OCI-LY3 (cell line): ENCODE measurements around the gene NHLRC2.

Source experiments
- H2AFZ ChIP-seq: fragments of 200-600, 300-600 bp; shearing (Covaris generic); 2 replicates; pipeline ENCODE4 v1.6.0; 2014; ENCODE audit warnings: antibody characterized with exemption, low read depth, low read length
- H3K27ac ChIP-seq: fragments of 200-600, 300-600 bp; sonication (generic); 2 replicates; pipeline ENCODE4 v1.5.1; 2014; ENCODE audit warnings: mild to moderate bottlenecking, low read length, moderate library complexity, mixed read lengths
- H3K27me3 ChIP-seq: fragments of 200-600, 300-600 bp; sonication (generic); 2 replicates; pipeline ENCODE4 v1.6.1; 2014; ENCODE audit warnings: low read depth, low read length, mixed read lengths
- H3K36me3 ChIP-seq: fragments of 200-600, 300-600 bp; sonication (generic); replicated peaks from 2 replicates; pipeline ENCODE3; 2014; ENCODE audit warnings: low read depth, low read length, mixed read lengths
- H3K4me1 ChIP-seq: fragments of 300-600, 200-600 bp; sonication (generic); 2 replicates; pipeline ENCODE4 v1.6.1; 2014; ENCODE audit warnings: low read length, mixed read lengths
- H3K4me2 ChIP-seq: fragments of 200-600, 300-600 bp; sonication (generic); 2 replicates; pipeline ENCODE4 v1.6.1; 2014; ENCODE audit warnings: low read length, mixed read lengths
- H3K4me3 ChIP-seq: fragments of 300-600, 200-600 bp; sonication (generic); 2 replicates; pipeline ENCODE4 v1.5.1; 2014; ENCODE audit warnings: antibody characterized with exemption, mild to moderate bottlenecking, low read length, moderate library complexity
- H3K79me2 ChIP-seq: fragments of 300-600, 200-600 bp; shearing (Covaris generic); 2 replicates; pipeline ENCODE4 v1.6.1; 2014; ENCODE audit warnings: mild to moderate bottlenecking, low read length, mixed read lengths
- H3K9ac ChIP-seq: fragments of 300-600, 200-600 bp; shearing (Covaris generic); 2 replicates; pipeline ENCODE4 v1.6.0; 2014; ENCODE audit warnings: mild to moderate bottlenecking, low read length, moderate library complexity
- H3K9me3 ChIP-seq: fragments of 200-600, 300-600 bp; shearing (Covaris generic); 2 replicates; pipeline ENCODE4 v1.6.1; 2014; ENCODE audit warnings: low read length, mixed read lengths; ENCODE audit not compliant: insufficient read depth
- H4K20me1 ChIP-seq: fragments of 200-600, 300-600 bp; sonication (generic); 2 replicates; pipeline ENCODE4 v1.6.1; 2016; ENCODE audit warnings: low read length, mixed read lengths; ENCODE audit not compliant: insufficient read depth
- EZH2phosphoT487 ChIP-seq: fragments of 200-600 bp; shearing (Covaris generic); IDR thresholded peaks from 2 replicates; pipeline ENCODE4 v1.6.1; 2018; ENCODE audit warnings: antibody characterized with exemption, mixed run types, low read depth
- TF ChIP-seq, protein P1 (sequence below): fragments of 200-600, 300-600 bp; sonication (generic); IDR thresholded peaks from 2 replicates; pipeline ENCODE4 v1.5.1; 2014; ENCODE audit warnings: antibody characterized with exemption, low read length, low read depth

Gene NHLRC2

DNA sequence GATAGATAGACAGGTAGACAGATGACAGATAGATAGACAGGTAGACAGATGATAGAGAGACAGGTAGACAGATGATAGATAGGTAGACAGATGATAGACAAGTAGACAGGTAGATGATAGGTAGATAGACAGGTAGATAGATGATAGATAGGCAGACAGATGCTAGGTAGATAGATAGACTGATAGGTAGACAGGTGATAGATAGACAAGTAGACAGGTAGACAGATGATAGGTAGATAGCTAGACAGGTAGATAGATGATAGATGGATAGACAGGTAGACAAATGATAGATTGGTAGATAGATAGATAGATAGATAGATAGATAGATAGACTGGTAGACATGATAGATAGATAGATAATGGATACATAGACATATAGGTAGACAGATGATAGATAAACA lies 95.8 kb downstream of the NHLRC2 start:
- Histone ChIP-seq H4K20me1 (no peaks in the 10 kb centered on the region), H3K27me3 (no peaks in the 10 kb centered on the region), H3K4me3 (no peak overlapping the region), H3K79me2 (no peaks in the 10 kb centered on the region), H3K27ac (no peak overlapping the region), H3K4me1 (peaks cover 9% of the 10 kb centered on the region), H3K9ac (no peak overlapping the region), H2AFZ (no peak overlapping the region), H3K9me3 (no peaks in the 10 kb centered on the region), H3K36me3 (peaks cover 8% of the 10 kb centered on the region), H3K4me2 (no peak overlapping the region)
- TF ChIP-seq EZH2phosphoT487, result no peak

DNA sequence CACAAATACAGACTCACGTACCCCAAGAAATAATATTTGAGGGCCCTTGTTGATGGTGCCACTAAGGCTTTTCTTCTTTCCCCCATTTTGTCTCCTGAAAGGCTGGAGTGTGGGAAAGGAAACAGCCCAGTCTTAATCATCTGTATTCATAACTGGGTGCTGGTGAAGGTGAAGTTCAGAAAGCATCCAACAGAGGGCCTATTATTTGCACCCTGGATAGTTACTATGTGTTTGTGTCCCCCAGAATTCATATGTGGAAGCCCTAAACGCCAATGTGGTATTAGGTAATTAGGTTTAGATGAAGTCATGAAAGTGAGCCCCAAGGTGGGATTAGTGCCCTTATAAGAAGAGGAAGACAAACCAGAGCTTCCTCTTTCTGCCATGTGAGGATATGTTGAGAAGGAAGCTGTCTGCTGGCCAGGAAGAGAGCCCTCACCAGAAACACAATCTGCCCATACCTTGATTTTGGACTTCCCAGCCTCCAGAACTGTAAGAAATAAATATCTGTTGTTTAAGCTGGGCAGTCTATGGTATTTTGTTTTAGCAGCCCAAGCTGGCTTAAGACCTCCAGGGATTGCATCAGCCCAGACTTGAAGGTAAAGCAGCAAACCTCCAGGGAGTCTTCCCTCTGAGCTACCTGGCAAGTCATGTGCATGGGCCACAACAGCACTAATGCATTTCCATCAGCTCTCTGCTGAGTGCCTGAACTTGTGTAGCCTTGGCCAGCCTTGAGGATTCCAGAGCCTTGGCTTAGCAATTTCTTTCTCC lies 99.2 kb downstream of the NHLRC2 start:
- H2AFZ ChIP-seq, result no peak overlapping the region
- H3K27me3 ChIP-seq, result no peaks in the 10 kb centered on the region
- peaks cover 8% of the 10 kb centered on the region for H3K36me3 ChIP-seq
- no peak overlapping the region for H3K4me2 ChIP-seq
- H3K4me1 ChIP-seq, result peaks cover 11% of the 10 kb centered on the region
- no peaks in the 10 kb centered on the region for H4K20me1 ChIP-seq
- no peak overlapping the region for H3K4me3 ChIP-seq
- H3K9me3 ChIP-seq, result no peaks in the 10 kb centered on the region
- TF ChIP-seq EZH2phosphoT487, result no peak
- TF ChIP-seq, protein P1, sequence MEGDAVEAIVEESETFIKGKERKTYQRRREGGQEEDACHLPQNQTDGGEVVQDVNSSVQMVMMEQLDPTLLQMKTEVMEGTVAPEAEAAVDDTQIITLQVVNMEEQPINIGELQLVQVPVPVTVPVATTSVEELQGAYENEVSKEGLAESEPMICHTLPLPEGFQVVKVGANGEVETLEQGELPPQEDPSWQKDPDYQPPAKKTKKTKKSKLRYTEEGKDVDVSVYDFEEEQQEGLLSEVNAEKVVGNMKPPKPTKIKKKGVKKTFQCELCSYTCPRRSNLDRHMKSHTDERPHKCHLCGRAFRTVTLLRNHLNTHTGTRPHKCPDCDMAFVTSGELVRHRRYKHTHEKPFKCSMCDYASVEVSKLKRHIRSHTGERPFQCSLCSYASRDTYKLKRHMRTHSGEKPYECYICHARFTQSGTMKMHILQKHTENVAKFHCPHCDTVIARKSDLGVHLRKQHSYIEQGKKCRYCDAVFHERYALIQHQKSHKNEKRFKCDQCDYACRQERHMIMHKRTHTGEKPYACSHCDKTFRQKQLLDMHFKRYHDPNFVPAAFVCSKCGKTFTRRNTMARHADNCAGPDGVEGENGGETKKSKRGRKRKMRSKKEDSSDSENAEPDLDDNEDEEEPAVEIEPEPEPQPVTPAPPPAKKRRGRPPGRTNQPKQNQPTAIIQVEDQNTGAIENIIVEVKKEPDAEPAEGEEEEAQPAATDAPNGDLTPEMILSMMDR, result no peak
- H3K9ac ChIP-seq, result no peak overlapping the region
- no peak overlapping the region for H3K27ac ChIP-seq
- H3K79me2 ChIP-seq, result no peaks in the 10 kb centered on the region

DNA sequence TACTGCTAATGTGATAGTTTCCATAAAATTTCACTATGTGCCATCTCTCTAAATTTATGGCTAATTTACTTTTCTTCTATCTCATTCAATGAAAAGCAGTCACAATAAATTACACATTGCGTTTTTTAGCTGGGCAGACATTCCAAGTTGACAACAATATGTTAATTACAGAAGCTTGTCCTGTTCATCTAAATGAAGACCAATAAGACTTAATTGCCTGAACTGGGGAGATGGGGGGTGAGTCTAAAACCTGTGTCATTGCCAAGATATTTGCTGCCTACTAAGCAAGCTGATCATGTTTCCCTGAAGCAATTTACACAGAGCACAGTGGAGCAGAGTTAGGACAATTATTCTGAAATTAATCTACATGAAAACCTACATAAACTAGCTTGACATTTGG lies 99.9 kb downstream of the NHLRC2 start:
- Histone ChIP-seq H3K79me2 (no peaks in the 10 kb centered on the region), H4K20me1 (no peaks in the 10 kb centered on the region), H3K9me3 (no peaks in the 10 kb centered on the region), H3K36me3 (peaks cover 8% of the 10 kb centered on the region), H3K4me1 (peaks cover 18% of the 10 kb centered on the region), H3K4me3 (no peak overlapping the region), H3K27ac (no peak overlapping the region), H3K4me2 (no peak overlapping the region), H3K27me3 (no peaks in the 10 kb centered on the region), H2AFZ (no peak overlapping the region), H3K9ac (no peak overlapping the region)
- TF ChIP-seq EZH2phosphoT487, result no peak
- TF ChIP-seq, protein P1, result no peak

DNA sequence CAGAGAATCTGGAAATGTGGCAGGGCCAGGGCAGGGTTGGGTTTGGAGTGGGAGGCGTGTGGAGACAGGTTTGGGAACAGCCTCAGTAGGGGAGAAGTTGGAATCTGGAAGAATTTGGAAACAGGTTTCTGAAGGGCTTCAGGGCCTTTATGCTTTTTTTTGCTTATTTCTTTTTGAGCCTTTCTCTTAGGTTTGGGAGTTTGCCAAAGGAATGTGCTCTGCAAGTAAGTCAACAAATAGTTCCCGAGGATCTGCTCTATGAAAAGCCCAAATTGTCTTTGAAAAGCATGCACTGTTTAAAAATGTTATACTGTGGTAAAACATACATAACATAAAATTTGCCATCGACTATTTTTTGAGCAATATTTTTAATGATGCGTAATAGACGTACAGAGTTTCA lies 102.6 kb downstream of the NHLRC2 start:
- no peak overlapping the region for H3K4me2 ChIP-seq

More for the DNA sequence above, 102.6 kb downstream of the NHLRC2 start:
- peaks cover 8% of the 10 kb centered on the region for H3K36me3 ChIP-seq
- H2AFZ ChIP-seq, result no peak overlapping the region
- no peak overlapping the region for H3K27ac ChIP-seq
- H3K4me1 ChIP-seq, result peaks cover 44% of the 10 kb centered on the region
- no peaks in the 10 kb centered on the region for H4K20me1 ChIP-seq
- no peak for TF ChIP-seq EZH2phosphoT487
- TF ChIP-seq, protein P1, result no peak
- no peak overlapping the region for H3K9ac ChIP-seq
- H3K79me2 ChIP-seq, result no peaks in the 10 kb centered on the region
- H3K27me3 ChIP-seq, result no peaks in the 10 kb centered on the region
- no peak overlapping the region for H3K4me3 ChIP-seq
- H3K9me3 ChIP-seq, result peaks cover 2% of the 10 kb centered on the region; the same call in 1 of the 2 replicates
